Measurements from ENCODE around the gene POLA1.

The POLA1 gene

GRCh38 chrX:24702362-24703184 is 8.9 kb downstream of the POLA1 start:
- DNase-seq, result no peak

GRCh38 chrX:24703185-24703494 is 9.4 kb downstream of the POLA1 start:
- DNase-seq, result no peak

DNA sequence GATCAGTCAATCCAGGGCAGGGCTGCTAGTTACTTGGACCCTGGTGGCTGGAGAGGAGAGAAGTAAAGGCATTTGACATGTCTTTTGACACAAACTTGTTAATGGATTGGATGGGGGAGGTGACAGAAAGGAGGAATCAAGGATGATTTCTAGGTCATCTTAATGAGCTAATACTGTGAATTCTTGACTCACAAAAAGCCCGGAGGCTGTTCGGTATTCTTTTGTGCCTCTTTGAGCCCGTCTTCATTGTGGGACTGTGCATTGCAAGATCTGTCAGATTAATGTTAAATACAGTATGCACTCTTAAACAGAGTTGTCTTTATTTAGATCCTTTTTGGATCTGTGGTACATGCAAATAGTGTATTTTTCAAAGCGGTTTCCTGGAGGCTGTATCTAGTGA is 25.1 kb downstream of the POLA1 start:
- DNase-seq, result no peak

- DNase-seq, result no peak
These were observed 26.3 kb downstream of the POLA1 start for GRCh38 chrX:24720036-24720435.

DNA sequence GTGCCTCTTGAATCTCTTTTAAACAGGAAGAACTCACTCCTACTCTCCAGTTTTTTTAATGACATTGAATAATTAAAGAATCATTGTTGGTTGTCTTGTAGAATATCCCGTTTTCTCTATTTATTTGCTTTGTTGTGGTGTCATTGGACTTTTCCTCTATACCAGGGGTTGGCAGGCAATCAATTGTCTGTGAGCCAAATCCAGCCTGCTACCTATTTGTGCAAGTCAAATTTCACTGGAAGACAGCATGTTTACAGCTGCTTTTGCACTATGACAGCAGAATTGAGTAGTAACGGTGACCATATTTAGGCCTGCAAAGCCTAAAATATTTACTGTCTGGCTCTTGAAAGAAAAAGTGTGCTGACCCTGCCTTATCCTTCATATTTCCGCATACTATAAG is 34.8 kb downstream of the POLA1 start:
- no peak for DNase-seq

GRCh38 chrX:24732766-24733500 is 39.2 kb downstream of the POLA1 start:
- DNase-seq, result no peak

DNA sequence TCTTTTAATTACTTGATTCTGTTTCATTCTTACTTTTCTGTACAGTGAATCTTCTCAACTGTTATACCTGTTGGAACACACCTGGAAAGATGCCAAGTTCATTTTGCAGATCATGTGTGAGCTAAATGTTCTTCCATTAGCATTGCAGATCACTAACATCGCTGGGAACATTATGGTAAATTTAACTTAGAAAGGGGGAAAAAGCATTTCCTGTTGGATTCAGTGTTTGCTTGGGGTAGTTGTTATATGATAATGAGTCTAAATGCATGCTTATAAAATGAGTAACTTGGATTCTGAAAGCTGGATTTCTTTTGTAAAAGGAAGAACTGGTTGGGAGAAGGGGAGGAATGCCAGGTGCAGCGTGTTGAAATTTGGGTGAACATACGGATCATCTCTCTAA is 47.6 kb downstream of the POLA1 start:
- DNase-seq, result no peak

DNA sequence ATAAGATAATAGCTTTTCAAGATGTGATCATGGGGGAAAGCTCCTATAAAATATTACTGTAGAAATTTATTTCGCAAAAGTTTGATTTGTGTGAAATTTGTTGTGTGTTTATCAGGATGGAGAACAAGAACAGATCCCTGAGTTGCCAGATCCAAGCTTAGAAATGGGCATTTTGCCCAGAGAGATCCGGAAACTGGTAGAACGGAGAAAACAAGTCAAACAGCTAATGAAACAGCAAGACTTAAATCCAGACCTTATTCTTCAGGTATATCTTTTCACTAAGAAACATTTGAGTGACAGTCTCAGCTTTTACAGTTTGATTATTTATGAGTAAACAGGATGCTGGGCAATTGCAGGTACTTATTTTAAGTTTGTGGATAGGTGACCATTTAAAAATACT is 54.5 kb downstream of the POLA1 start:
- DNase-seq, result no peak

- DNase-seq, result no peak
These were observed 66.1 kb downstream of the POLA1 start for GRCh38 chrX:24759786-24760185.

GRCh38 chrX:24760363-24761000 is 66.8 kb downstream of the POLA1 start:
- DNase-seq, result no peak

DNA sequence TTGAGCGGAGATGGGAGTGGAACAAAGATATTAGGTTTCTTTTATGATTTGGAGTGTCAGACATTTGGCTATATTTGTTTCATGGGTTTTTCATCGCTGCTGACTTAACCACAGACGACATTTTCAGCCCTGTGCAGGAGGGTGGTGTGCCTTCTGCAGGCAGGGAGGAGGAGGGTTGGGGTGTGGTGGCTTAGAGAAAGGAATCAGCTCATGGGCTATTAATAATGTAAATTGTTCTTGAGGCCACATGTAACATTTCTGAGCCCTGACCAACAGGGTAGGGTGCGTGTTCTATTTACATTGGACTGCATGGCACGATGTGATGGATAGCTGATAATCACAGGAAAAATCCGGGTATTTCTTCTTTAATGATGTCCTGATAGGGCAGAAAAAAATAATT is 67.6 kb downstream of the POLA1 start:
- DNase-seq, result no peak

DNA sequence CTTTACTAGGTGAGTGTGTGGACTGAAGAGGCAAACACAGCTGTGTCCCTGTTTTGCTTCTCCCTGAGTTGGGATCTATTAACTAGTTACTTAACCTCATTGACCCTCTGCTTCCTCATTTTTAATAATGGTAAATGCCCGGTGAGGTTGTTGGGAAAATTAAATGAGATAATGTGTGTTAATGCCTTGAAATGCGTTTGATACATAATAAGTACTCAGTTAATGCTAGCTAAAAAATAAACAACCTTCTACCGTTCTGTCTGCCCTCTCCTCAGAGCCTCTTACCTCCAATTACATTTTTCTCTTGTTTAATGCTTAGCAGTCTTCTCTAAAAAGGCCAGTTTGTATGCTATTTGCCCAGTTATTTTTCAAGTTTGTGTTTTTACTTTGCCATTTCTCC is 70.3 kb downstream of the POLA1 start:
- DNase-seq, result no peak

- DNase-seq, result no peak
These were observed 73.8 kb downstream of the POLA1 start for GRCh38 chrX:24767557-24767956.

- no peak for DNase-seq
These were observed 74.8 kb downstream of the POLA1 start for GRCh38 chrX:24768556-24768955.

DNA sequence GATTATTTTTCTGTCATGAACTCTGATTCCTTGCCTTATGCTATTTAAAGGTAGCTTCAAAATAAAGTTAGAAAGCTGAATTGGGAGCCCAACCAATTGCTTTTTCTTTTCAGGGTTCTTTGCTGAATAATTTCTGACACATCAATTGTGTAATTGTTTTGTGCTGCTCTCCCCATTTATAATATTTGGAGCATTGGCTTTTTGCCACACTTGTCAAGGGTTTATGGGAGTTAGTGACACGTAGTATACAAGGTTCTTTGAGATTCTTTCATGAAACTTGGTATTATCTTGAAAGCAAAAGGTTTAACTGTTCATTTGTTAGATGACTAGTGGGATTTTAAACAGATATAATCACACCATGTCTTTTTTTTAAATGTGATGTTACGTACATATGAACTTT is 80.9 kb downstream of the POLA1 start:
- DNase-seq, result no peak

DNA sequence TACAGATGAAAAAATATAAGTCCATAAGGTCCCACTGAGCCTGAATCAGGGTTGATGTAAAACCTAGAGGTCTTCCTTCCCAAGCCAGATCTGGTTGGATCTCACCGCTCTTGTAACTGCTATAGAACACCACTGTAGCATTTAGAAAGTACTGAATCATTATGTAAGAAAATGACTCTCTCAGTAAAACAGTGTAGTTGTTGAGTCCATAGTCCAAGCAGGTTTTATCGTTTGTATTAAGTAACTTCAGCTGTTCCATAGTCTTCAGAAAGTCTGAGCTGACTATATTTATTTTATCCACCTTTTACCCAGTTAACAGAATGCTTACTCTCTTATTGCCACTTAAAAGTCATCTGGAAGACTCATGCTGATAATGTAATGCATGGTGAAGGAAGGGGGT is 82.2 kb downstream of the POLA1 start:
- no peak for DNase-seq

- no peak for DNase-seq
These were observed 83.9 kb downstream of the POLA1 start for GRCh38 chrX:24777660-24778059.

GRCh38 chrX:24782011-24782410 is 88.3 kb downstream of the POLA1 start:
- no peak for DNase-seq

- no peak for DNase-seq
These were observed 95.3 kb downstream of the POLA1 start for GRCh38 chrX:24789047-24789446.

- no peak for DNase-seq
These were observed 96.4 kb downstream of the POLA1 start for GRCh38 chrX:24790166-24790565.

- no peak for DNase-seq
These were observed 102.5 kb downstream of the POLA1 start for GRCh38 chrX:24796204-24796603.

GRCh38 chrX:24799078-24799477 is 105.4 kb downstream of the POLA1 start:
- DNase-seq, result no peak

- no peak for DNase-seq
These were observed 105.8 kb downstream of the POLA1 start for GRCh38 chrX:24799565-24799964.

DNA sequence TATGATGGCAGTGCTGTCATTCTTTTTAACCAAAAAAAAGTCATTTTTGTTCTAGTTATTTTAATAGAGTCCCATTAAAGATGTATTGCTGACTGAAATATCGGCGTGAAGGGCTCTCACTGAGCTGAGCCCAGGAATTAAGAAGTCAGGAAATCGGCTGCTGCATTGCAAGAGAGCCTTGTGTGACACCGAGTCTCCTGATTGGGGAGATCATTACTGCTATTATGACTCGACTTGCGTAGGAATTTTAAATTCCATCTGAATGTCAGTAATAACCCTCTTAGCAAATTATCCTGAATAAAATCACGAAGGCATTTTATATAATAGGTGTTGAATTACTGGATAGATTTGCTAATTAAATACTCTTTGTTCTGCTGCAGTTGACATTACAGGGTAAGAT is 111.5 kb downstream of the POLA1 start:
- DNase-seq, result no peak
